GM12878 (cell line): ENCODE results near the gene NFKBIE. TPM values are rescaled to one million over a fixed set of nuclear protein-coding genes. Genes with fewer than 3 reads are reported as not detected.

Experiments
- ATAC-seq: fragments of 200-7000 bp; cut with Tn5 transposase; 3 replicates; pipeline ENCODE4 v1.9.1; 2020; ENCODE audit warnings: mild to moderate bottlenecking, moderate library complexity
- Bru-seq: library from RNA; stranded (reverse); fragments of 400-500 nt; gene quantifications from one replicate; lab custom pipeline; 2021; lab: Mats Ljungman, UMichigan
- BruChase-seq, 2 experiments: library from RNA; stranded (reverse); fragments of 400-500 nt; gene quantifications; one replicate each; lab custom pipeline; 2021; lab: Mats Ljungman, UMichigan
- BruUV-seq: library from RNA; stranded (reverse); fragments of 400-500 nt; replicated peaks from 2 replicates; lab custom pipeline; 2021; lab: Mats Ljungman, UMichigan
- CTCF ChIA-PET: fragments of 300-600 bp; sonication (Branson Sonifier 250); formaldehyde crosslinking; extraction: SDS; loops from one replicate; lab custom pipeline; 2021; ENCODE audit warnings: inconsistent platforms; lab: Yijun Ruan, JAX
- POLR2A ChIA-PET: fragments of 350-600 bp; formaldehyde crosslinking; extraction: SDS; loops from one replicate; lab custom pipeline; 2021; ENCODE audit warnings: inconsistent platforms; lab: Charles Lee
- RAD21 ChIA-PET: fragments of 300-600 bp; sonication (Branson Sonifier 250); formaldehyde crosslinking; loops from one replicate; lab custom pipeline; 2023; ENCODE audit warnings: antibody characterized with exemption; ENCODE audit not compliant: unreplicated experiment; lab: Charles Lee
- SMC1A ChIA-PET: fragments of 300-600 bp; sonication (Branson Sonifier 250); formaldehyde crosslinking; loops from one replicate; lab custom pipeline; 2023; ENCODE audit not compliant: unreplicated experiment, uncharacterized antibody; lab: Charles Lee
- DNase-seq: peaks from one replicate; pipeline ENCODE4 v3.0.0-alpha.2; 2011; ENCODE audit warnings: low read depth, low spot score
- FAIRE-seq: peaks from 3 replicates; lab custom pipeline; 2011; peaks lifted over from hg19 to GRCh38; lab: Jason Lieb, UNC
- H2AFZ ChIP-seq: 2 replicates; pipeline ENCODE4 v1.6.0; 2011; ENCODE audit warnings: low read depth, low read length, control low read depth; ENCODE audit not compliant: control insufficient read depth
- H3K27ac ChIP-seq: 2 replicates; pipeline ENCODE4 v1.5.1; 2011; ENCODE audit warnings: control low read depth; ENCODE audit not compliant: control insufficient read depth, insufficient read depth
- H3K27me3 ChIP-seq, 2 experiments: replicated peaks in 1 of 2; 2 replicates each; pipeline versions ENCODE4 v1.6.0 to v1.6.1; 2011; ENCODE audit warnings: low read length in 1 of 2; ENCODE audit not compliant: control insufficient read depth in 2 of 2, insufficient read depth in 2 of 2
- H3K36me3 ChIP-seq, 2 experiments: 2 replicates each; pipeline ENCODE4 v1.5.1; 2011; ENCODE audit warnings: low read length in 1 of 2; ENCODE audit not compliant: control insufficient read depth in 2 of 2, insufficient read depth in 2 of 2
- H3K4me1 ChIP-seq: 2 replicates; pipeline ENCODE4 v1.6.1; 2011; ENCODE audit warnings: mild to moderate bottlenecking, low read length, moderate library complexity, mixed read lengths; ENCODE audit not compliant: control insufficient read depth, insufficient read depth
- H3K4me2 ChIP-seq: 2 replicates; pipeline ENCODE4 v1.6.0; 2011; ENCODE audit warnings: control low read depth; ENCODE audit not compliant: control insufficient read depth, insufficient read depth
- H3K4me3 ChIP-seq: fragments of 200-600 bp; sonication (generic); 2 replicates; pipeline ENCODE4 v1.5.1; 2016
- H3K79me2 ChIP-seq: 2 replicates; pipeline ENCODE4 v1.6.0; 2011; ENCODE audit warnings: low read length; ENCODE audit not compliant: control insufficient read depth, insufficient read depth
- H3K9ac ChIP-seq: 2 replicates; pipeline ENCODE4 v1.8.0; 2011; ENCODE audit warnings: low read length, control low read depth, mixed read lengths; ENCODE audit not compliant: control insufficient read depth, insufficient read depth
- H3K9me3 ChIP-seq: replicated peaks from 3 replicates; pipeline ENCODE4 v1.5.1; 2011; ENCODE audit warnings: mild to moderate bottlenecking, low read length; ENCODE audit not compliant: control insufficient read depth, insufficient read depth
- H4K20me1 ChIP-seq: 2 replicates; pipeline ENCODE4 v1.6.0; 2011; ENCODE audit not compliant: control insufficient read depth, insufficient read depth
- JUND ChIP-seq: IDR thresholded peaks from 2 replicates; pipeline ENCODE4 v1.6.1; 2012; ENCODE audit warnings: low read depth, mild to moderate bottlenecking, low read length, improper control_type of control experiment, moderate library complexity
- NFIC ChIP-seq: IDR thresholded peaks from 2 replicates; pipeline ENCODE4 v1.6.1; 2012; ENCODE audit warnings: low read depth, mild to moderate bottlenecking, inconsistent platforms, low read length, moderate library complexity
- SUPT20H ChIP-seq: IDR thresholded peaks from 2 replicates; pipeline ENCODE4 v1.6.1; 2011; ENCODE audit warnings: low read depth, mild to moderate bottlenecking, low read length, moderate library complexity, borderline replicate concordance; ENCODE audit not compliant: control insufficient read depth
- ZBTB11 ChIP-seq: fragments of 450-650 bp; formaldehyde crosslinking; IDR thresholded peaks from 2 replicates; pipeline ENCODE4 v1.5.0; 2022; ENCODE audit warnings: mild to moderate bottlenecking, missing genetic modification characterization
- ZNF207 ChIP-seq: fragments of 450-650 bp; IDR thresholded peaks from 2 replicates; pipeline ENCODE4 v1.6.1; 2014; ENCODE audit warnings: antibody characterized with exemption, mild to moderate bottlenecking, borderline replicate concordance
- WGBS: methylation state at CpG from one replicate; pipeline ENCODE4 v1.1.6; 2016; ENCODE audit warnings: low lambda C conversion rate; ENCODE audit not compliant: insufficient replicate concordance, insufficient coverage; ENCODE audit errors: missing lambda C conversion rate; 5-methylcytosine and 5-hydroxymethylcytosine counted together
- in situ Hi-C: fragments of 300-500 bp; cut with MboI; formaldehyde crosslinking; loops from 9 replicates; pipeline ENCODE4 v1.14.3; 2018; ENCODE audit warnings: mixed read lengths
- intact Hi-C: fragments of 100-400 bp; cut with micrococcal nuclease; formaldehyde crosslinking; loops from one replicate; pipeline ENCODE4 v1.14.2; 2022; ENCODE audit not compliant: unreplicated experiment
- long read RNA-seq, 2 experiments: library from polyadenylated mRNA; unstranded; transcript quantifications; one replicate each; pipeline ENCODE4 v2.0.0, GENCODE V29; 2019 to 2020
- polyA minus RNA-seq, 3 experiments: library from RNA; depleted of rRNA, polyadenylated mRNA; stranded (reverse); fragments of >200 nt; gene quantifications; 2 replicates each; pipeline ENCODE4 v1.2.3, GENCODE V29; 2011
- polyA plus RNA-seq, 11 experiments: library from polyadenylated mRNA; depleted of rRNA in 4 of 11; unstranded in 6 of 11; stranded (reverse) in 5 of 11; fragments of >200 nt; fragmentation: Nextera tagmentation in 4 of 11; fragmentation: Illumina TruSeq in 1 of 11; extraction: Ambion mirVana in 4 of 11; extraction: Trizol in 1 of 11; gene quantifications; 1 replicate in 1 of 11; 2 replicates in 10 of 11; pipeline versions ENCODE4 v1.2.1 to v1.2.3, GENCODE V29; 2011 to 2016; ENCODE audit warnings: inconsistent platforms in 2 of 11, missing spikeins in 2 of 11, low read depth in 1 of 11
- total RNA-seq, 4 experiments: library from RNA; depleted of rRNA in 3 of 4; stranded (reverse); fragments of >200 nt in 3 of 4; fragmentation: Illumina TruSeq in 1 of 4; extraction: Trizol in 1 of 4; gene quantifications; 2 replicates each; pipeline versions ENCODE4 v1.2.1 to v1.2.3, GENCODE V29; 2013 to 2021
- TF ChIP-seq, protein P1 (sequence below): IDR thresholded peaks from 2 replicates; pipeline ENCODE4 v1.6.1; 2011; ENCODE audit warnings: mild to moderate bottlenecking, low read depth, low read length, moderate library complexity; ENCODE audit not compliant: insufficient replicate concordance
- TF ChIP-seq, protein P2 (sequence below): fragments of 150-350 bp; IDR thresholded peaks from 2 replicates; pipeline ENCODE4 v1.6.1; 2014; ENCODE audit warnings: mild to moderate bottlenecking, low read depth, low read length

Gene NFKBIE, protein sequence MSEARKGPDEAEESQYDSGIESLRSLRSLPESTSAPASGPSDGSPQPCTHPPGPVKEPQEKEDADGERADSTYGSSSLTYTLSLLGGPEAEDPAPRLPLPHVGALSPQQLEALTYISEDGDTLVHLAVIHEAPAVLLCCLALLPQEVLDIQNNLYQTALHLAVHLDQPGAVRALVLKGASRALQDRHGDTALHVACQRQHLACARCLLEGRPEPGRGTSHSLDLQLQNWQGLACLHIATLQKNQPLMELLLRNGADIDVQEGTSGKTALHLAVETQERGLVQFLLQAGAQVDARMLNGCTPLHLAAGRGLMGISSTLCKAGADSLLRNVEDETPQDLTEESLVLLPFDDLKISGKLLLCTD
- total RNA-seq (2013; cell fraction: nucleolus; rRNA removed) = 127 and 202 TPM in 2 replicates
- total RNA-seq (2014; rRNA removed) = 45.1 and 47.0 TPM in 2 replicates
- 39.5 and 43.2 TPM in 2 replicates for total RNA-seq (2014; rRNA removed; fragmentation: Illumina TruSeq; extraction: Trizol)
- 53.6 and 57.0 TPM in 2 replicates for total RNA-seq (2021)
- polyA plus RNA-seq (2011; ENCODE audit: low read depth) = 13.6 TPM
- polyA plus RNA-seq (2011; rRNA removed) = 106 and 126 TPM in 2 replicates
- polyA plus RNA-seq (2011; cell fraction: cytosol; rRNA removed) = 111 and 125 TPM in 2 replicates
- polyA plus RNA-seq (2011; cell fraction: nucleus; rRNA removed) = 154 TPM in 2 replicates
- 36.7 and 71.2 TPM in 2 replicates for polyA plus RNA-seq (2012)
- 34.5 and 38.1 TPM in 2 replicates for polyA plus RNA-seq (2014; fragmentation: Illumina TruSeq; extraction: Trizol)
- polyA plus RNA-seq (2014; fragmentation: Nextera tagmentation; extraction: Ambion mirVana) = 10 to 100 TPM; 10.4 to 26.0 TPM
- 52.4 and 60.3 TPM in 2 replicates for polyA plus RNA-seq (2014; rRNA removed)
- 10 to 100 TPM; 30.4 to 30.6 TPM for polyA plus RNA-seq (2016; fragmentation: Nextera tagmentation; extraction: Ambion mirVana)
- 61.6 and 113 TPM in 2 replicates for polyA minus RNA-seq (2011; rRNA and poly(A)+ RNA removed)
- polyA minus RNA-seq (2011; cell fraction: cytosol; rRNA and poly(A)+ RNA removed) = 36.5 and 58.5 TPM in 2 replicates
- 67.9 and 93.8 TPM in 2 replicates for polyA minus RNA-seq (2011; cell fraction: nucleus; rRNA and poly(A)+ RNA removed)
- percentile 98 among the genes with signal in this experiment for Bru-seq, nascent RNA
- percentile 91 among the genes with signal in this experiment for BruChase-seq, experiment 1, labeled RNA remaining after a 6-hour chase
- percentile 93 among the genes with signal in this experiment for BruChase-seq, experiment 2, labeled RNA remaining after a 2-hour chase
- long read RNA-seq, experiment 1, transcript NFKBIE-201 (6 exons, 2,581 nt) = major isoform, 12 of 16 reads
- long read RNA-seq, experiment 1, partial matches to known transcripts = 0 of 16 reads
- long read RNA-seq, experiment 1, other reads (novel, unspliced or antisense) = 4 of 16 reads
- long read RNA-seq, experiment 2, transcript NFKBIE-201 (6 exons, 2,581 nt) = major isoform, 6 of 32 reads
- long read RNA-seq, experiment 2, partial matches to known transcripts = 16 of 32 reads
- long read RNA-seq, experiment 2, other reads (novel, unspliced or antisense) = 10 of 32 reads

- peak; percentile 48 for ATAC-seq
- no peaks in the 10 kb centered on the region for H3K9me3 ChIP-seq
- DNase-seq = no peak
- ChIA-PET SMC1A (interaction anchor here (0.7 to 1.5 kb wide), 3 partner anchors 10 to 92 kb away, joined by 3 to 7 read pairs (median 6); no protein-coding TSS in a partner anchor), POLR2A (interaction anchor here (0.7 to 10.7 kb wide), 9 partner anchors 10 to 265 kb away, joined by 3 to 131 read pairs (median 4); partner anchors contain the start of gene HSP90AB1), CTCF (interaction anchor here (0.6 to 6.3 kb wide), 19 partner anchors 10 to 604 kb away, joined by 3 to 163 read pairs (median 6); partner anchors contain the start of genes AARS2 and HSP90AB1), RAD21 (interaction anchor here (1.6 to 3.2 kb wide), 3 partner anchors 9 to 92 kb away, joined by 3 to 20 read pairs (median 6); partner anchors contain the start of gene HSP90AB1)
- in situ Hi-C loops (loop anchor here (5.0 kb wide), 1 partner anchor 72 kb away; no protein-coding TSS in a partner anchor), intact Hi-C loops (loop anchor here (2.0 kb wide), 1 partner anchor 48 kb away; the partner anchor contains the start of gene AARS2)
- no TSS peak for BruUV-seq
- peak within 1 kb of the TSS; percentile 99 for H3K4me2 ChIP-seq
- peak within 1 kb of the TSS; percentile 98 for H3K4me3 ChIP-seq
- H3K4me1 ChIP-seq = peaks cover 48% of the 10 kb centered on the region
- peaks cover 53% of the 10 kb centered on the region for H3K79me2 ChIP-seq
- peaks cover 2 to 4% of the 10 kb centered on the region in 2 experiments; a peak in 3 of 4 replicates for H3K36me3 ChIP-seq
- H4K20me1 ChIP-seq = no peaks in the 10 kb centered on the region
- no peak for FAIRE-seq
- peaks cover 0 to 2% of the 10 kb centered on the region in 2 experiments; a peak in 1 of 4 replicates for H3K27me3 ChIP-seq
- peak within 1 kb of the TSS; percentile 46 for H2AFZ ChIP-seq
- under 1% methylated on average over 45 of the region's 72 CpGs for WGBS
- H3K27ac ChIP-seq = peak within 1 kb of the TSS; percentile 99
- H3K9ac ChIP-seq = peak within 1 kb of the TSS; percentile 90
- TF ChIP-seq, protein P1, sequence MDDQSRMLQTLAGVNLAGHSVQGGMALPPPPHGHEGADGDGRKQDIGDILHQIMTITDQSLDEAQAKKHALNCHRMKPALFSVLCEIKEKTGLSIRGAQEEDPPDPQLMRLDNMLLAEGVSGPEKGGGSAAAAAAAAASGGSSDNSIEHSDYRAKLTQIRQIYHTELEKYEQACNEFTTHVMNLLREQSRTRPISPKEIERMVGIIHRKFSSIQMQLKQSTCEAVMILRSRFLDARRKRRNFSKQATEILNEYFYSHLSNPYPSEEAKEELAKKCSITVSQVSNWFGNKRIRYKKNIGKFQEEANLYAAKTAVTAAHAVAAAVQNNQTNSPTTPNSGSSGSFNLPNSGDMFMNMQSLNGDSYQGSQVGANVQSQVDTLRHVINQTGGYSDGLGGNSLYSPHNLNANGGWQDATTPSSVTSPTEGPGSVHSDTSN = peak; percentile 61
- TF ChIP-seq NFIC = no peak
- TF ChIP-seq, protein P2, sequence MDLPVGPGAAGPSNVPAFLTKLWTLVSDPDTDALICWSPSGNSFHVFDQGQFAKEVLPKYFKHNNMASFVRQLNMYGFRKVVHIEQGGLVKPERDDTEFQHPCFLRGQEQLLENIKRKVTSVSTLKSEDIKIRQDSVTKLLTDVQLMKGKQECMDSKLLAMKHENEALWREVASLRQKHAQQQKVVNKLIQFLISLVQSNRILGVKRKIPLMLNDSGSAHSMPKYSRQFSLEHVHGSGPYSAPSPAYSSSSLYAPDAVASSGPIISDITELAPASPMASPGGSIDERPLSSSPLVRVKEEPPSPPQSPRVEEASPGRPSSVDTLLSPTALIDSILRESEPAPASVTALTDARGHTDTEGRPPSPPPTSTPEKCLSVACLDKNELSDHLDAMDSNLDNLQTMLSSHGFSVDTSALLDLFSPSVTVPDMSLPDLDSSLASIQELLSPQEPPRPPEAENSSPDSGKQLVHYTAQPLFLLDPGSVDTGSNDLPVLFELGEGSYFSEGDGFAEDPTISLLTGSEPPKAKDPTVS = no peak
- TF ChIP-seq SUPT20H = no peak
- TF ChIP-seq ZNF207 = 0 out of 2 replicates have a peak, but pooled peaks have one; percentile 29
- TF ChIP-seq ZBTB11 (CRISPR knock-in tag) = no peak
- no peak for TF ChIP-seq JUND
Observed at GRCh38 chr6:44265007-44265721, at the start of gene NFKBIE. Gene NFKBIE (minus strand): TSS chr6:44265551. CDS start chr6:44265346, 205 bp downstream.
